IMR-90 (cell line): ENCODE measurements around the gene BCL11A. TPM values are rescaled to one million over a fixed set of nuclear protein-coding genes. Genes with fewer than 3 reads are reported as not detected.
A peak's percentile ranks its signal among the peaks of the same experiment; 100 is the strongest.

ENCODE experiments used
- ATAC-seq: fragments of 200-7000 bp; cut with Tn5 transposase; 2 replicates; pipeline ENCODE4 v1.9.1; 2020; ENCODE audit warnings: low read depth, mild to moderate bottlenecking, moderate library complexity
- BruUV-seq: library from RNA; stranded (reverse); fragments of 400-500 nt; replicated peaks from 2 replicates; lab custom pipeline; 2021; lab: Mats Ljungman, UMichigan
- CTCF ChIA-PET: fragments of 300-600 bp; formaldehyde crosslinking; extraction: SDS; loops from one replicate; lab custom pipeline; 2021; ENCODE audit warnings: antibody characterized with exemption; lab: Yijun Ruan, JAX
- POLR2A ChIA-PET: fragments of 300-600 bp; sonication (Branson Sonifier 250); formaldehyde crosslinking; loops from one replicate; lab custom pipeline; 2022; ENCODE audit warnings: antibody characterized with exemption; ENCODE audit not compliant: unreplicated experiment; lab: Charles Lee
- DNase-seq: peaks from one replicate; pipeline ENCODE4 v3.0.0; 2013
- H2AFZ ChIP-seq: replicated peaks from 2 replicates; pipeline ENCODE3; 2013; ENCODE audit warnings: low read length, mild to moderate bottlenecking; ENCODE audit not compliant: poor library complexity
- H2AK5ac ChIP-seq: 2 replicates; pipeline ENCODE4 v1.6.1; 2013; ENCODE audit warnings: low read depth, low read length, inconsistent platforms
- H2AK9ac ChIP-seq: replicated peaks from 2 replicates; pipeline ENCODE3; 2013; ENCODE audit warnings: mild to moderate bottlenecking, low read depth, low read length, moderate library complexity; ENCODE audit not compliant: poor library complexity
- H2BK120ac ChIP-seq: 2 replicates; pipeline ENCODE4 v1.6.1; 2013; ENCODE audit warnings: low read depth, low read length, inconsistent platforms
- H2BK15ac ChIP-seq: 3 replicates; pipeline ENCODE4 v1.6.1; 2013; ENCODE audit warnings: low read depth, low read length, inconsistent platforms
- H2BK20ac ChIP-seq: 2 replicates; pipeline ENCODE4 v1.6.1; 2013; ENCODE audit warnings: low read depth, mild to moderate bottlenecking, inconsistent platforms, low read length, moderate library complexity
- H2BK5ac ChIP-seq: 2 replicates; pipeline ENCODE4 v1.6.1; 2013; ENCODE audit warnings: mild to moderate bottlenecking, low read depth, low read length, inconsistent platforms; ENCODE audit not compliant: poor library complexity, severe bottlenecking
- H3K14ac ChIP-seq: replicated peaks from 2 replicates; pipeline ENCODE4 v1.6.1; 2013; ENCODE audit warnings: low read depth, low read length, inconsistent platforms
- H3K18ac ChIP-seq: 2 replicates; pipeline ENCODE4 v1.6.1; 2013; ENCODE audit warnings: low read depth, low read length, control low read depth
- H3K23ac ChIP-seq: 2 replicates; pipeline ENCODE4 v1.6.1; 2013; ENCODE audit warnings: low read depth, low read length, inconsistent platforms
- H3K27ac ChIP-seq: 2 replicates; pipeline ENCODE4 v1.5.1; 2013; ENCODE audit warnings: mild to moderate bottlenecking, control low read depth, low read length; ENCODE audit not compliant: insufficient read depth
- H3K27me3 ChIP-seq: 2 replicates; pipeline ENCODE4 v1.6.1; 2013; ENCODE audit warnings: low read length; ENCODE audit not compliant: control insufficient read depth, insufficient read depth
- H3K36me3 ChIP-seq: 2 replicates; pipeline ENCODE4 v1.6.1; 2013; ENCODE audit warnings: low read length, mixed read lengths; ENCODE audit not compliant: control insufficient read depth, insufficient read depth
- H3K4ac ChIP-seq: 2 replicates; pipeline ENCODE4 v1.6.1; 2013; ENCODE audit warnings: low read depth, low read length, inconsistent platforms
- H3K4me1 ChIP-seq: 2 replicates; pipeline ENCODE4 v1.6.1; 2013; ENCODE audit warnings: low read length, mixed read lengths; ENCODE audit not compliant: control insufficient read depth, insufficient read depth
- H3K4me2 ChIP-seq: 2 replicates; pipeline ENCODE4 v1.6.1; 2013; ENCODE audit warnings: low read depth, mild to moderate bottlenecking, control low read depth, low read length, moderate library complexity
- H3K4me3 ChIP-seq: 2 replicates; pipeline ENCODE4 v1.5.1; 2013; ENCODE audit warnings: low read depth, mild to moderate bottlenecking, control low read depth, low read length, moderate library complexity; ENCODE audit not compliant: insufficient read depth
- H3K56ac ChIP-seq: 2 replicates; pipeline ENCODE4 v1.6.1; 2013; ENCODE audit warnings: low read length, inconsistent platforms; ENCODE audit not compliant: insufficient read depth; ENCODE audit errors: extremely low read depth
- H3K79me1 ChIP-seq, 2 experiments: 2 replicates each; pipeline ENCODE4 v1.6.1; 2013; ENCODE audit warnings: low read length in 2 of 2, inconsistent platforms in 1 of 2, low read depth in 1 of 2
- H3K9ac ChIP-seq: 2 replicates; pipeline ENCODE4 v1.6.1; 2013; ENCODE audit warnings: low read depth, low read length, control low read depth
- H3K9me1 ChIP-seq: 2 replicates; pipeline ENCODE4 v1.6.1; 2013; ENCODE audit warnings: low read length, inconsistent platforms; ENCODE audit not compliant: insufficient read depth
- H3K9me3 ChIP-seq: 2 replicates; pipeline ENCODE4 v1.6.1; 2013; ENCODE audit warnings: low read length; ENCODE audit not compliant: control insufficient read depth, insufficient read depth
- H4K20me1 ChIP-seq: 2 replicates; pipeline ENCODE4 v1.6.1; 2013; ENCODE audit warnings: low read length, inconsistent platforms; ENCODE audit not compliant: insufficient read depth
- H4K5ac ChIP-seq: 2 replicates; pipeline ENCODE4 v1.6.1; 2013; ENCODE audit warnings: mild to moderate bottlenecking, low read depth, low read length, control low read depth
- H4K8ac ChIP-seq, 2 experiments: 2 replicates each; pipeline ENCODE4 v1.6.1; 2013; ENCODE audit warnings: low read depth in 2 of 2, low read length in 2 of 2, control low read depth in 1 of 2, inconsistent platforms in 1 of 2
- H4K91ac ChIP-seq: 2 replicates; pipeline ENCODE4 v1.6.1; 2013; ENCODE audit warnings: low read depth, low read length, inconsistent platforms; ENCODE audit not compliant: insufficient read depth
- POLR2A ChIP-seq: IDR thresholded peaks from 2 replicates; pipeline ENCODE4 v1.6.1; 2012; ENCODE audit warnings: mild to moderate bottlenecking, low read depth, low read length
- WGBS, 2 experiments: methylation state at CpG; one replicate each; pipeline versions ENCODE4 v1.1.5 to v1.1.7; 2013; ENCODE audit warnings: missing lambda C conversion rate in 2 of 2; ENCODE audit not compliant: insufficient read length in 1 of 2; ENCODE audit errors: extremely low coverage in 2 of 2; 5-methylcytosine and 5-hydroxymethylcytosine counted together
- dilution Hi-C: fragments of 300-500 bp; cut with HindIII; formaldehyde crosslinking; loops from one replicate; pipeline ENCODE4 v1.14.3; 2018; ENCODE audit warnings: low sequenced_read_pairs; ENCODE audit not compliant: unreplicated experiment
- in situ Hi-C: fragments of 300-500 bp; cut with MboI; formaldehyde crosslinking; loops from 3 replicates; pipeline ENCODE4 v1.14.3; 2019; ENCODE audit warnings: low sequenced_read_pairs, inconsistent platforms, mixed read lengths
- intact Hi-C: fragments of 100-400 bp; cut with micrococcal nuclease; formaldehyde crosslinking; loops from 2 replicates; pipeline ENCODE4 v1.10.0; 2022
- polyA plus RNA-seq, 3 experiments: library from polyadenylated mRNA; depleted of rRNA; stranded (reverse); fragments of >200 nt; gene quantifications; 2 replicates each; pipeline ENCODE4 v1.2.3, GENCODE V29; 2012; ENCODE audit warnings: low replicate concordance in 1 of 3
- total RNA-seq: library from RNA; depleted of rRNA; stranded (reverse); fragments of >200 nt; gene quantifications from 2 replicates; pipeline ENCODE4 v1.2.3, GENCODE V29; 2012

The BCL11A gene
- total and polyA plus RNA-seq, 2 of the 4 experiments (the other 2 are of a cell fraction) = 1.0 to 1.1 TPM

GRCh38 chr2:60534052-60534685, 19.3 kb downstream of the BCL11A start:
- no peak overlapping the region for H3K27ac ChIP-seq
- peak overlapping the region; percentile 27; the same call in 1 of the 2 replicates for H3K18ac ChIP-seq
- no peaks in the 10 kb centered on the region for H4K20me1 ChIP-seq
- no peak overlapping the region; the same call in 1 of the 2 replicates for H3K4me2 ChIP-seq
- 0 out of 2 replicates have a peak overlapping the region, but pooled peaks have one; percentile 26 for H3K4ac ChIP-seq
- 0 out of 2 replicates have a peak overlapping the region, but pooled peaks have one; percentile 45 for H3K14ac ChIP-seq
- H2AK5ac ChIP-seq = no peak overlapping the region
- H3K36me3 ChIP-seq = no peaks in the 10 kb centered on the region
- ChIA-PET POLR2A (no interaction called here), CTCF (no interaction called here)
- DNase-seq (no peak), ATAC-seq (no peak)
- no peaks in the 10 kb centered on the region for H3K79me1 ChIP-seq
- WGBS, 2 experiments = 64% methylated on average over 1 of the region's 8 CpGs; no CpG with 5 or more reads in 1 of the 2 experiments
- BruUV-seq = no TSS peak
- H3K4me1 ChIP-seq = peaks cover 4% of the 10 kb centered on the region; the same call in 1 of the 2 replicates
- H3K9me3 ChIP-seq = no peaks in the 10 kb centered on the region
- H3K9me1 ChIP-seq = no peaks in the 10 kb centered on the region
- in situ Hi-C loops (no loop called here), intact Hi-C loops (no loop called here), dilution Hi-C loops (no loop called here)
- peak overlapping the region; percentile 51; the same call in 1 of the 2 replicates for H4K91ac ChIP-seq
- no peak for TF ChIP-seq POLR2A
- no peak overlapping the region for H2BK5ac ChIP-seq
- no peak overlapping the region for H3K23ac ChIP-seq
- no peak overlapping the region for H2AK9ac ChIP-seq
- H3K9ac ChIP-seq = no peak overlapping the region
- H4K8ac ChIP-seq = no peak overlapping the region
- H3K4me3 ChIP-seq = no peak overlapping the region
- H4K5ac ChIP-seq = peak overlapping the region; percentile 30; the same call in 1 of the 2 replicates
- H3K56ac ChIP-seq = no peak overlapping the region
- H2BK120ac ChIP-seq = peak overlapping the region; percentile 14; the same call in 1 of the 2 replicates
- H2BK15ac ChIP-seq = no peak overlapping the region
- no peak overlapping the region for H2AFZ ChIP-seq
- peaks cover 28% of the 10 kb centered on the region for H3K27me3 ChIP-seq
- peak overlapping the region; percentile 52 for H2BK20ac ChIP-seq
